Upper lobe of left lung (tissue), 6 donors: Measurements from ENCODE around the gene CHRNA4. TPM values are rescaled to one million over a fixed set of nuclear protein-coding genes. Genes with fewer than 3 reads are reported as not detected.

Source experiments
- ATAC-seq, 2 donors: fragments of 200-7000 bp; cut with Tn5 transposase; one replicate each; pipeline ENCODE4 v1.9.1; 2022; ENCODE audit warnings: mild to moderate bottlenecking in 2 of 2, moderate library complexity in 2 of 2; ENCODE audit not compliant: low FRiP score in 2 of 2
- DNase-seq, 2 donors: peaks; one replicate each; pipeline ENCODE4 v3.0.0-alpha.2; 2019 to 2020
- H3K27ac ChIP-seq, 4 donors: fragments of 200-600 bp; sonication (generic); one replicate each; pipeline ENCODE4 v1.5.1; 2016 to 2019
- H3K27me3 ChIP-seq, 4 donors: fragments of 200-600 bp; sonication (generic); one replicate each; pipeline ENCODE4 v1.5.1; 2017 to 2019
- H3K36me3 ChIP-seq, 4 donors: fragments of 200-600 bp; sonication (generic); one replicate each; pipeline ENCODE4 v1.5.1; 2016 to 2019
- H3K4me1 ChIP-seq, 4 donors: fragments of 200-600 bp; sonication (generic); one replicate each; pipeline ENCODE4 v1.5.1; 2018 to 2019
- H3K4me3 ChIP-seq, 4 donors: fragments of 200-600 bp; sonication (generic); one replicate each; pipeline ENCODE4 v1.5.1; 2017 to 2019; ENCODE audit warnings: mild to moderate bottlenecking in 2 of 4, moderate library complexity in 1 of 4
- H3K9me3 ChIP-seq, 4 donors: fragments of 200-600 bp; sonication (generic); one replicate each; pipeline ENCODE4 v1.5.1; 2018 to 2019
- EP300 ChIP-seq, 4 donors: sonication (generic); formaldehyde crosslinking; IDR thresholded peaks; one replicate each; pipeline ENCODE4 v1.5.1; 2017; ENCODE audit warnings: antibody characterized with exemption in 4 of 4, control low read depth in 2 of 4
- POLR2A ChIP-seq, 4 donors: fragments of 450-650 bp; IDR thresholded peaks; one replicate each; pipeline ENCODE4 v1.5.1; 2016 to 2017; ENCODE audit warnings: antibody characterized with exemption in 4 of 4, mild to moderate bottlenecking in 2 of 4
- POLR2AphosphoS5 ChIP-seq, 2 donors: sonication (generic); formaldehyde crosslinking; IDR thresholded peaks; one replicate each; pipeline ENCODE4 v1.5.1; 2017; ENCODE audit warnings: antibody characterized with exemption in 2 of 2
- WGBS, 2 donors: methylation state at CpG; one replicate each; pipeline ENCODE4 v1.1.5; 2017 to 2018; 5-methylcytosine and 5-hydroxymethylcytosine counted together
- total RNA-seq, 6 donors: library from RNA; depleted of rRNA in 4 of 6; stranded (reverse); fragments of >200 nt in 4 of 6; gene quantifications; one replicate each; pipeline versions ENCODE4 v1.1.0 to v1.2.1, GENCODE V29; 2016 to 2021
- TF ChIP-seq, protein P1 (sequence below), 6 experiments: fragments of 450-650 bp in 4 of 6; fragments of 200-600 bp in 2 of 6; sonication (generic) in 2 of 6; IDR thresholded peaks; one replicate each; pipeline ENCODE4 v1.5.1; 2016 to 2019; ENCODE audit warnings: antibody characterized with exemption in 6 of 6
- donor health status: DM: no; HTN: no; CAD: no; lungs with moderate emphysema.
- donor health status: DM: no; HTN: yes; CAD: no; lungs with severe emphysema.

The CHRNA4 gene
- total RNA-seq, 6 donors from 2014 or later, result 0.10 TPM; not detected in 5

DNA sequence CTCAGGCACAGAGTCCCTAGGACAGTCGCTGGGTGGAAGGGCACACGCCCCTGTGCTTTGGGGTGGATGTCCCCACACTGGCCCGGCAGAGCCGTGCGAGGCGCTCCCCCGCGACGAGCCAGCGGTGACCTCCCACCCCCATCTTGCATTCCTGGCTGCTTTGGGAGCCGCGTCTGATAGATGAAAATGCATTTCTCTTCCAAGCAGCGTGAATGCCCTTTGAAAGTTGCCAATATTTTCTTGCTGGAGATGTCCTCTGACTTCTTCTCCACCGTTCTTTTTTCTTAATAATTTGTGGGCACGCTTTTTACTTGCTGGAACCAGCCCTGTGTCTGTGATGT is 38.2 kb downstream of the CHRNA4 start:
- Histone ChIP-seq H3K4me1 (peaks cover 0 to 8% (median 4%) of the 10 kb centered on the region in 4 donors), H3K27me3 (no peaks in the 10 kb centered on the region), H3K36me3 (no peaks in the 10 kb centered on the region), H3K9me3 (peaks cover 0 to 5% (median 0%) of the 10 kb centered on the region in 4 donors), H3K4me3 (no peak overlapping the region), H3K27ac (no peak overlapping the region)
- ATAC-seq (no peak), DNase-seq (no peak)
- TF ChIP-seq, protein P1, sequence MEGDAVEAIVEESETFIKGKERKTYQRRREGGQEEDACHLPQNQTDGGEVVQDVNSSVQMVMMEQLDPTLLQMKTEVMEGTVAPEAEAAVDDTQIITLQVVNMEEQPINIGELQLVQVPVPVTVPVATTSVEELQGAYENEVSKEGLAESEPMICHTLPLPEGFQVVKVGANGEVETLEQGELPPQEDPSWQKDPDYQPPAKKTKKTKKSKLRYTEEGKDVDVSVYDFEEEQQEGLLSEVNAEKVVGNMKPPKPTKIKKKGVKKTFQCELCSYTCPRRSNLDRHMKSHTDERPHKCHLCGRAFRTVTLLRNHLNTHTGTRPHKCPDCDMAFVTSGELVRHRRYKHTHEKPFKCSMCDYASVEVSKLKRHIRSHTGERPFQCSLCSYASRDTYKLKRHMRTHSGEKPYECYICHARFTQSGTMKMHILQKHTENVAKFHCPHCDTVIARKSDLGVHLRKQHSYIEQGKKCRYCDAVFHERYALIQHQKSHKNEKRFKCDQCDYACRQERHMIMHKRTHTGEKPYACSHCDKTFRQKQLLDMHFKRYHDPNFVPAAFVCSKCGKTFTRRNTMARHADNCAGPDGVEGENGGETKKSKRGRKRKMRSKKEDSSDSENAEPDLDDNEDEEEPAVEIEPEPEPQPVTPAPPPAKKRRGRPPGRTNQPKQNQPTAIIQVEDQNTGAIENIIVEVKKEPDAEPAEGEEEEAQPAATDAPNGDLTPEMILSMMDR (IDR thresholded peaks at IDR 0.05), result no peak
- TF ChIP-seq EP300 (IDR thresholded peaks at IDR 0.05), result no peak
- no peak for TF ChIP-seq POLR2AphosphoS5 (IDR thresholded peaks at IDR 0.05)
- 36 to 46% methylated on average over 14 to 15 of the region's 15 CpGs for WGBS, 2 donors

DNA sequence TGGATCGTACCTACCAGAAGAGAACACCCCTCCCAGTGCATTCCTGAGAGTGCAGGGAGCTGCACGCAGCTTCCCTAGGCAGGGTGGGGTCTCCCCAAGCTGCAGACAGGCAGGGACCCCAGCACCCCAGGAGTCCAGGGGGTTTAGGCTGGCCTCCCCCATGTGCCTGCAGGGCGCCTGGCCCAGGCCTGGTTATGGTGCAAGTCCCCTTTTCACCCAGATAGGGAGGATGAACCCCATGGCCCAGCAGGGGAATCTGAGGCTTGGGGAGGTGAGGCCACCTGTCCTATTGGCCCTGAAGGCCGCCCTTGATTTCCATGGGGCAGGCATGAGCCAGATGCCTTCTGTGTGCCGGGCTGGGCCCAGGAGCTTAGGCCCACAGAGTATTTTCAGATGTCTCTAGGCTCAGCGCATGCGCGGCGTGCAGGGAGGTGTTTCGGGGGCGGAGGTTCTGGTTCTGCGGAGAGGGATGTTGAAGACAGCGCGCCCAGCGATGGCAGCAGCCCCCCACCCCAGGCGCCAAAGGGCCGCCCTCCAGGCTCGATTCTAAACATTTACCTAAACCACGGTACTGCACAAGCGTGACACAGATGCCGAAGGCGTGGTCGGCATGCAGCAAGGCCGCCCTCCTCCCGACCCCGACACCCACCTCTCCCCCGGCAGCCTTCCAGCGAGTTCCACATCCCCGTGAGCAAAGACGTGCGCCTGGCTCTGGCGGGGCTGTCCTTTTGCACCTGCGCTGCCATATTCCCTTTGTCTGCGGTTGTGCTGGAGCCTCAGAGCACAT is 38.8 kb downstream of the CHRNA4 start:
- Histone ChIP-seq H3K4me1 (peaks cover 0 to 8% (median 4%) of the 10 kb centered on the region in 4 donors), H3K27ac (no peak overlapping the region), H3K36me3 (no peaks in the 10 kb centered on the region), H3K27me3 (no peaks in the 10 kb centered on the region), H3K9me3 (peaks cover 0 to 5% (median 0%) of the 10 kb centered on the region in 4 donors), H3K4me3 (no peak overlapping the region)
- WGBS, 2 donors, result 63 to 72% methylated on average over 27 to 33 of the region's 34 CpGs
- TF ChIP-seq EP300 (IDR thresholded peaks at IDR 0.05) (no peak), POLR2A (IDR thresholded peaks at IDR 0.05) (no peak), POLR2AphosphoS5 (IDR thresholded peaks at IDR 0.05) (no peak)
- TF ChIP-seq, protein P1 (IDR thresholded peaks at IDR 0.05), result no peak
- DNase-seq, result peak in 1 of 2 donors; percentile 77
- no peak for ATAC-seq

DNA sequence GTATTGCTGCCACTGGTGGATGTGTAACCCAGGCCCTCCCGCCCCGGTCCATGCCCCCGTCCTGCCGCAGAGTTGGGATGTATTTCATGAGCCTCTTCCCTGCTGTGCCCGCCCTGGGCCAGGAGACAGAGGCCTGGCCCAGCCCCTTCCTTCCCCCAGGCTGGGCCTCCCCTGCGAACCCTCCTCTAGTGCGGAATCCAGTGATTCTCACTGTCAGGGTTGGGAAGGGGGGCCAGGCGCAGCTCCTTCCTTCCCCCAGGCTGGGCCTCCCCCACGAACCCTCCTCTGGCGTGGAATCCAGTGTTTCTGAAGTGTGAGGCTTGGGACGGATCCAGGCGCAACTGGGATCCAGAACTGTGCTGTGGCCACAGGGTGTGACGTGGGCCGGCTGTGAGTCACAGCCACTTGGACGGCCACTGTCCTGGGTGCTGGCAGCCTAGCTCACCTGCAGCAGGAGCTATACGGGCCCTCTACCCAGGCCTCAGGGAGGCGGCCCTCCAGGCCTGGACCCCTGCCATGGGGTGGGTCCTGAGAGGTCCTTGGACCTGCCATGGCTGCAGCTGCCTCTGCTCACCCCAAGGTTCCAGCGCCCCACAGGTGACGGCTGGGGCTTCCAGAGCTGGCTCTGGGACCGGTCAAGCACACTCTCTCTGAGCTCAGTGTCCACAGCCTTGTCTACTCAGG is 39.9 kb downstream of the CHRNA4 start:
- WGBS, 2 donors, result 50 to 53% methylated on average over 4 to 19 of the region's 20 CpGs
- Histone ChIP-seq H3K4me1 (peaks cover 0 to 6% (median 2%) of the 10 kb centered on the region in 4 donors), H3K4me3 (no peak overlapping the region), H3K27me3 (no peaks in the 10 kb centered on the region), H3K9me3 (no peaks in the 10 kb centered on the region), H3K36me3 (no peaks in the 10 kb centered on the region), H3K27ac (no peak overlapping the region)
- peak; percentile 3 to 27 for ATAC-seq
- TF ChIP-seq POLR2A (IDR thresholded peaks at IDR 0.05) (no peak), POLR2AphosphoS5 (IDR thresholded peaks at IDR 0.05) (no peak), EP300 (IDR thresholded peaks at IDR 0.05) (no peak)
- TF ChIP-seq, protein P1 (IDR thresholded peaks at IDR 0.05), result no peak
- peak in 1 of 2 donors; percentile 80 for DNase-seq

DNA sequence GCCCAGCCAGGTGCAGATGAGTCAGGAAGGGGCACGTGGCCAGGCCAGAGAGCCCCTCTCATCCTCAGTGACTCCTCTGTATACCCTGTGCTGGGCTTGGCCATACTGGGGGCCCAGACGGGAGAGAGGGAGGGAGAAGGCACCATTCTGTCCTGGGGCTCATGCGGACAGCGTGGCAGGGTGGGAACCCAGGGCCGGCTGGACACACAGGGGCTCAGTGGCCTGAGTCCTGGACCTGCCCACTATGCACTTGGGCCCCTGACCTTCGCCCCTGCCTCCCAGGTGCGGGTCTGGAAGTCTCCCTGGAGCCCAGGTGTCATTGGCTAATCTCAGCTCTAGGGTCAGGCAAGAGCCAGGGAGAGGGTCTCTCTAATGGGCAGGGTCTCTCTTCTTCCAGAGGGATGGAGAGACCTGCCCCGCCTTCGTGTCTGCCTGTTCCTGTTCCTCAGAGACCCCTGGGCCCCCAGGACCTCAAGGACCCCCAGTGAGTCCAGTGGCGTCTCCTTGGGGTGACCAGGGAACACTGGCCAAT is 40.5 kb downstream of the CHRNA4 start:
- Histone ChIP-seq H3K9me3 (no peaks in the 10 kb centered on the region), H3K4me3 (no peak overlapping the region), H3K27me3 (no peaks in the 10 kb centered on the region), H3K36me3 (no peaks in the 10 kb centered on the region), H3K4me1 (peaks cover 0 to 4% (median 2%) of the 10 kb centered on the region in 4 donors), H3K27ac (no peak overlapping the region)
- DNase-seq (peak in 1 of 2 donors; percentile 40), ATAC-seq (no peak)
- TF ChIP-seq EP300 (IDR thresholded peaks at IDR 0.05) (no peak), POLR2A (IDR thresholded peaks at IDR 0.05) (no peak), POLR2AphosphoS5 (IDR thresholded peaks at IDR 0.05) (no peak)
- TF ChIP-seq, protein P1 (IDR thresholded peaks at IDR 0.05), result no peak
- 69 to 74% methylated on average over 6 to 10 of the region's 10 CpGs for WGBS, 2 donors
